Kasumi-1 (cell line): ENCODE results near the gene MACO1.
A peak's percentile ranks its signal among the peaks of the same experiment; 100 is the strongest.
"Not testable (repeated sequence)": the region's sequence is repeated elsewhere in the genome, so short reads cannot be mapped to it uniquely, and the experiment has no call there.

ENCODE experiments used
- DNase-seq, 2 experiments: peaks; one replicate each; lab custom pipeline; 2025; lab: John Stamatoyannopoulos, UW

The MACO1 gene

DNA sequence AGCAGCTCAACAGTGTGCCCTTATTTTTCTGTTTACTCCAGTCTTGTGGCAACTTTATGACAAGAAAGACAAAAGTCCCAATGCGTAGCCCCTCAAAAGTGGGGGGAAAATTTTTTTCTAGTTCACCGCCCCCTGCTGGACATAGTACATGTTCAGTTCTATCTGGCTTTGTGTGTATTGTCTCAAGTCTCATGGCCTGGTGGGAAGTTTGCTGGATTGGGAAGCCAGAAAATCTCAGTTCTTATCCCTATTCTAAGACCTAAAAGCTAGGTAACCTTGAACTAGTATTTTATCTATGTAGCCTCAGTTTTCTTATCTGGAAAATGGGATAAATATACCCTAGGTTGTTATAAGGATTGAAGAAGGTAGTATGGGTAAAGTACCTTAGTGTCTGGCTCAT lies 56.9 kb downstream of the MACO1 start:
- DNase-seq, result peak in 1 of 2 experiments; percentile 8

DNA sequence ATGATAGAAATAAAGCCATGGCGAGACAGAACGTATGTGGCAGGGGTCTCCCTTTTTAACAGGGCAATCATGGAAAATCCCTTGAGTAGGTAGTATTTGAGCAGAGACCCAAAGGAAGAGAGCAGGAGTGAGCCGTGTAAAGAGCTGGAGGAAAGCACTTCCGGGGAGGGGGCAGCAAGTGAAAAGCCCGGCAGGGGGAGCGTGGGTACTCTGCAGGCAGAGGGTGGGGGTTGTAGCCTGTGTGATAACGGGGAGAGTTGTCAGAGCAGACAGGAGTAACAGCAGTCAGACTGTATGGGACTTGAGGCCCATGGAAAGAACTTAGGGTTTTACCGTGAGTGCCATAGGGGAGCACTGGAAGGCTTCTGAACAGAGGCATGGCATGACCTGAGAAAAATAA lies 61.6 kb downstream of the MACO1 start:
- no peak for DNase-seq

DNA sequence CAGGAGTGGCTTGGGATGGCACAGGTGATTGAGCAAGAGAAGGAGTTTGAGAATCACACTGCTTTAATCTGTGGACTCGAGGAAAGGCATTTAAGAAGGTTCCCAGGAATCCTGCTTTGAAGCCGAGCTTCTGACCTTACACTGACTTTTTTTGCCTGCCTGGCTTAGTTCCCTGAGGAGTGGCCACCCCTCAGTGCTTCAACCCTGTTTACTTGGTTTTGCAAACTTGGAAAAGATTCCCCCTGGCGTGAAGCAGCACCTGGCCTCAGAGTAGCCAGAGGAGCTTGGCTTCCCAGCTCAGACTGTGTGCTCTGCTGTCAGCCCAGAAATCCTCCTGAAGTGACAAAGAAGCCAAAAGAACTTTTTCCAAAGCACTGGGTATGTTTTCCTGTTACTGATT lies 64.3 kb downstream of the MACO1 start:
- no peak for DNase-seq

DNA sequence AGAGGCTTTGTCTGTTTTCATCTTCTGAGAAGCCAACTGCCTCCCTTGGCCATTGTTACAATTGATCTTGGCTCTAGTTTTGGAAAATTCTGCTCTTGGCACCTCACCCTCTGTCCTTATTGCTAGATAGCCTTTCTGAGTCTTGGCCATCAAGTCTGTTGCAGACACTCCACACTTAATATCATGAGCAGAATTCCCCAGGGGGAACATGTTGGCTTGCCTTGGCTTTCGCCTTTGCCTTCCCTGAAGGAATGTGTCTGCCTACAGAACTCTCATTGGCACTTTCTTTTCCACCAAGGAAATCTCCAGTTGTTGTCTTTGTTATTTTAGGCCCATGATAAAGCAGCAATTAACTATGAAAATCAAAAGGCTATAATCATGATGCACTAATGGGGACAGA lies 70.0 kb downstream of the MACO1 start:
- no peak for DNase-seq

DNA sequence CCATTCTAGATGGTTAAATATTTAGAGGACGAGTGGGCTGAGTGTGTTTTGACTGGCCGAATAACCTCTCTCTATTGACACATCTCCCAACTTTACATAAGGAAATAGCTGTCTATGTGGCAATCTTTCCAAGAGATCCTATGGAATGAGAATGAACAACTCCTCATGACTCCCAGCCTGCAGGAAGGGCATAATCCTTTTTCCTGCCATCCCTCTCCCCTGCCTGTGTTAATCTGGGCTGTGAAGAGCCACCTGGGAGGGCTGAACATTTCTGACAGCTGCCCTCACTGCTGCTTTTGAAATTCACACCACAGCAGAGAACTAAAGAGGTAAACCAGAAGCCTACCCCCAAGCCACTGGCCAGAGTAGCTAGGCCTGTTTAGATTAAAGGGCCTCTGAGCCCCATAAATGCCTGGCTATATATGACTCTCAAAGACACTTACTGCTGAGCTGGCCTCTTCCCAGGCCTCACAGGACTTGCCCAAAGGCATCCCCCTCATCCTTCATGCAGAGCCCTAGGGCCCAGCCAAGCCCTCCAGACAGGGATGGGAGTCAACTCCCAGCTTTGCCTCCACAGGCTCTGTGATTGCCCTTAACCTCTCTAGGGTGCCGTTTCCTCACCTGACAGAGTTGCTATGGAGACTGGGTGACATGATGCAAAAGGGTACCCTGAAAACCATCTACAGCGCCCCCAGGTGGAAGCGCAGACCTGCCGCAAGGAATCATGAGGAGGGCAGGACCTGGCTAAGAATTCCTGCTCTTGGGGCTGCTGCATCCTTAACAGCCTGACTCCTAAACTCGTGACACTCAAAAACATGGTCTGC lies 70.8 kb downstream of the MACO1 start:
- no peak for DNase-seq

DNA sequence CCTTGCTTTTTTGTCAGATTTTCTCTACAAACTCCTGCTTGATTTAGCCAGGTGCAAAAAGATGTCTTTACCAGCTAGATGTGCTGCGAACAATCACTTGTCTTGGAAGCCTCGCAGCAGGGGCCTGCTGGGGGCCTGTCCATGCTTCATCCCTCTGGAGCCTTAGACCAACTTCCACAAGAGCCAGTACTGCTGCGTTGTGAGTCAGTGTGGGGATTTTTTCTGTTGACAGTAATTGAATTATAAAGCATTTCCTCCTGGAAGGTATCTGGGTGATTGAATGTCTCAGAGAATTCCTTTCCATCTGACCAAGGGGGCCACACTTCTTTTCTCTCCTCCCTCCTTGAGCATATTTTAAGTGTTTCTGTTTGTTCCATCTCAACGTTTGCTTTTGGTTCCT lies 72.3 kb downstream of the MACO1 start:
- DNase-seq, result no peak

DNA sequence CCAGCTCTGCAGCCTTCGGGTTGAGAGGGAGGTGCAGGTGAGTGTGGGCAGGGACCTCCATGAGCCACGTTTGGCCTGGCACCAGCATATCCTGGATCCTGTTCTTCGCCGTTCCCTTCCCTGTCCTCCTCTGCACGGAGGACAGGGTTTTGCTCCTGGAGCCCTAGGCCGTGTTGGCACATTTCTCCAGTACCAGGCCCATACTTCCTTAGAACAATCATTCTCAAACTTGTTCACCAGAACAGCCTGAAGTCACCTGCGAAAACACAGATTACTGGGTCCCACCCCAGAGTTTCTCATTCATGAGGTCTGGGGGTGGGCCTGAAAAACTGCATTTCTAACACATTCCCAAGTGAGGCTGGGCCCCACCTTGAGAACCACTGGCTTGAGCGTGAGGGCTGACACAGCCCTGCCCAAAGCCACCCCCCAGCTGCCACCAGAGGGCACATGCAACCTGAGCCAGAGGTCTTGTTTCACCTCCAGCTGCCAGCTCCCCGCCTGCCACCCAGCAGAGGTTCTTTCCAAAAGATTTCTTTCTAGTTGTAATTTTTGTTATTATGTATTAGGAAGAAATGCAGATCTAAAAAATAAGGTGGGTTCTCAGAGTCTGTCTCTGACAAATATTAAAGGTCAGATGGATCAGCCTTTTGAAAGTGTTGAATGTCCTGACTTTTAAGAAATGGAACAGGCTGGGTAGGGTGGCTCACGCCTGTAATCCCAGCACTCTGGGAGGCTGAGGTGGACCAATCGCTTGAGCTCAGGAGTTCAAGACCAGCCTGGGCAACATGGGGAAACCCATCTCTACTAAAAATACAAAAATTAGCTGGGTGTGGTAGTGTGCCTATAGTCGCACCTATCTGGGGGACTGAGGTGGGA lies 73.1 kb downstream of the MACO1 start:
- peak; percentile 8 to 18 for DNase-seq

DNA sequence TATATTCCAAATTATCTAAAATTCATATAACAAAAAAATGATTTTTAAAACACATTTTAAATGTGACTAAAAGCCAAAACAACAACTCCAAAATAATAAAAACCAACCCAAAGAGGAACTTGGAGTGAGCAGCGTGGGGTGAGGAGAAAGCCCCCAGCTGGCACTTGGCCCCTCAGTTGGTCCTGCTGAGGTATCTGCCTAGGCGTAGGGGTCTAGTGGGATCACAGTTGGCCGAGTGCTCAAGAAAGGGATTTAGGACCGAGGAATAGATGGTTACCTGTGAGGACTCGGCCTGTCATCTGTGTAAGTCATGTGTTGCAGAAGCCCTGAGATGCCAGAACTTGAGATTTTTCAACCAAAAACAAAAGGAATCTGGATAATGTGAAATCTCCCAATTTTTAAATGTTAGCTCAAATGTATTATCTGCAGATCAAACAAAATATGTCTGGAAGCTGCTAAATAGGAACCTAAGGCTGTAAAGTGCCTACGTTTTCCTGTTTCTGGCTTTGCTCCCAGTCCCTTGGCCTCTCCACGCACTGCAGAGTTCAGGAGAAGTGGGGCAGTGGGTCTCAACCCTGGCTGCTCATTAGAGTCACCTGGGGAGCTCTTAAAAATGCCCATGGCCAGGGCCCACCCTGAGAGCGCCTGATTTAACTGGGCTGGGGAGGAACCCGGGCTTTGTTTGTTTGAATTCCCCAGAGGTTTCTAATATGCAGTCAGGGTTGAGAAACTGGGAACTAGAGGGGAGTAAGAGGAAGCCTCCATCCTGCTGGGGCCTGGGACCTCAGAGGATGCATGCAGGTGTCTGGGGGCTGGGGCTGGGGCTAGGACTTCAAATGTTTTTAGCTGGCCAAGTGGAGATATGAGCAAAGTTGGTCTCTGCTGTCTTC lies 74.3 kb downstream of the MACO1 start:
- peak in 1 of 2 experiments; percentile 27 for DNase-seq

DNA sequence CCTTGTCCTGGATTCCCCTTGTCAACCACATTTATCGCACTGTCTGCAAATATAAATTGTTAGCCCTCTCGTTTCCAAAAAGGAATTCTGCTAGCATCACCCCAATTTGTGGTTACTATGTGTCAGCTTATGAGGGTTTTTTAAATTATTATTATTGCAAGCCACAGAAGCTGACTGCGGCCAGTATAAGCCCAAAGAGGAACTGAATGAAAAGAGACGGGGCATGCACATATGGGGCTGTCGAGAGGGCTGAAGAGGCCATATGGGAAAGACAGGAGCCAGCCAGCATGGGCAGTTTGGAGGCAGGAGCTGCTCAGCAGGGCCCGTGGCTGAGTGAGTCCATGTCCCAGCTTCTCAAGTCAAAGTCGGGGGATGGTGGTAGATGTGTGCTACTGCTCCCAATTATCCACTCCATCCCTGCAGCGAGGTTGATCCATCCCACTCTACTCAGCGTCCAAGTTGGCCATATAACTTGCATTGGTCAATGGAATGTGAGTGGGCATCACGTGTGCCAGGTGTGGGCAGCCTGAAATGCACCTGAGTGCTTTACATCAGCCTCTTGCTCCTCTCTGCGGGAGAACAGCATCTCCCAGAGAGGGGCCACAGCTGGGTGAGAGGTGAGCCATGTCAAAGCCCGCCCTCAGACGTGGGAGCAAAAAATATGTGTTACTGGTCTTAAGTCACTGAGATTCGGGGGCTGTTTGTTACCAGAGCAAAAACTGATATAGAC lies 75.1 kb downstream of the MACO1 start:
- peak; percentile 45 to 49 for DNase-seq

DNA sequence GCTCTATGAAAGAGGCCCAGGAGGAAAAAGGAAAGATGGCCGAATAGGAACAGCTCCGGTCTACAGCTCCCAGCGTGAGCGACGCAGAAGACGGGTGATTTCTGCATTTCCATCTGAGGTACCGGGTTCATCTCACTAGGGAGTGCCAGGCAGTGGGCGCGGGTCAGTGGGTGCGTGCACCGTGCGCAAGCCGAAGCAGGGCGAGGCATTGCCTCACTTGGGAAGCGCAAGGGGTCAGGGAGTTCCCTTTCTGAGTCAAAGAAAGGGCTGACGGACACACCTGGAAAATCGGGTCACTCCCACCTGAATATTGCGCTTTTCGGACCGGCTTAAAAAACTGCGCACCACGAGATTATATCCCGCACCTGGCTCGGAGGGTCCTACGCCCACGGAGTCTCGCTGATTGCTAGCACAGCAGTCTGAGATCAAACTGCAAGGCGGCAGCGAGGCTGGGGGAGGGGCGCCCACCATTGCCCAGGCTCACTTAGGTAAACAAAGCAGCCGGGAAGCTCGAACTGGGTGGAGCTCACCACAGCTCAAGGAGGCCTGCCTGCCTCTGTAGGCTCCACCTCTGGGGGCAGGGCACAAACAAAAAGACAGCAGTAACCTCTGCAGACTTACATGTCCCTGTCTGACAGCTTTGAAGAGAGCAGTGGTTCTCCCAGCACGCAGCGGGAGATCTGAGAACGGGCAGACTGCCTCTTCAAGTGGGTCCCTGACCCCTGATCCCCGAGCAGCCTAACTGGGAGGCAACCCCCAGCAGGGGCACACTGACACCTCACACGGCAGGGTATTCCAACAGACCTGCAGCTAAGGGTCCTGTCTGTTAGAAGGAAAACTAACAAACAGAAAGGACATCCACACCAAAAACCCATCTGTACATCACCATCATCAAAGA lies 76.1 kb downstream of the MACO1 start:
- not testable (repeated sequence) for DNase-seq

DNA sequence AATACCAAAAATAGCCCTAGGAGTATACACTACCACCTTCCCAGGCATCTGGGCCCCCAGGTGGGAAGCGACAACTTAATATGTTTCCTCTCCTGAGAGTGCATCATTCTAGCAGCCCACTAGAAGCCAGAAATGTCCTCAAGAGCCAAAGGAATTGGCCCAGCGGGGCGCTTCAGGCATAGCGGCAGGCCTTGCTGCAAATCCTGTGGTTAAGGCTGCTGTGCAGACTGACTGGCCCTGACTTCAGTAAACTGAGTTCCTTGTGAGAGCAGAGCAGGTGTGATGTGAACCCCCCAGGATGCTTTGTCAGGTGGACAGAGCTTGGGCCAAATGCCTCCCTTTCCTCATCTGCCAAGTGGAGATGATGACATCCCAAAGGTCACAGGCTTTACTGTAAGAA lies 83.0 kb downstream of the MACO1 start:
- DNase-seq, result no peak

DNA sequence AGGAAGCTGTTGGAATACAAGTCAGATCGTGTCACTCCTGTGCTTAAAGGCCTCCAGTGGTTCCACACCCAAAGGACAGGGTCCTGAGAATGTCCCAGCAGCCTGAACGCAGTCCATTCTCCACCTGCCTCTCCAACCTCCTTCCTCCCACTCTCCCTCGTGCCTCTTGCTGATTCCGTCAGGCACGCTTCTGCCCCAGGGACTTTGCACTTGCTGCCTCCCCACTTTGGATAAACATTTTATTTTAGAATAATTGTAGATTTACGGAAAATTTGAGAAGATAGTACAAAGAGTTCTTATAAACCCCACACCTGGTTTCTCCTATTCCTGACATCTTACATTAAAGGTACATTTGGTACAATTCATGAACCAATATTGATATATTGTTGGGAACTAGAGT lies 84.3 kb downstream of the MACO1 start:
- no peak for DNase-seq

DNA sequence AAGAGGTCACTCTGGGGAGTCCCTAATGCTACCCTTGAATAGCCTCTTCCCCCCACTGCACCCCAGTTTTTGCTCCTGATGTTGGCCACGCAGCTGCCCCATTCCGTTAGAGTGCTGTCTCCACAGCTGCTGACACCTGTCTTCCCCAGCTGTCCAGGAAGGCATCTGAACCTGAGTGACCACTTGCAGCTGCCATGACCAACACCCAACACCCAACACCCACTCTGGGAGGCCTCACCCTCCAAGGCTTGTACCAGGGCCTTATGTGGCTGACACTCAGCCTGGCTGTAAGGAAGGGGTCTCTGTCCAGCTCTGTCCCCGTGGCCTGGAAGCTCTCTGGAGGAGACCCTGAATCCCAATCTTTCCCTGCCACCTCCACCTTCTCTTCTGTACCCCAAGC lies 86.0 kb downstream of the MACO1 start:
- no peak for DNase-seq

DNA sequence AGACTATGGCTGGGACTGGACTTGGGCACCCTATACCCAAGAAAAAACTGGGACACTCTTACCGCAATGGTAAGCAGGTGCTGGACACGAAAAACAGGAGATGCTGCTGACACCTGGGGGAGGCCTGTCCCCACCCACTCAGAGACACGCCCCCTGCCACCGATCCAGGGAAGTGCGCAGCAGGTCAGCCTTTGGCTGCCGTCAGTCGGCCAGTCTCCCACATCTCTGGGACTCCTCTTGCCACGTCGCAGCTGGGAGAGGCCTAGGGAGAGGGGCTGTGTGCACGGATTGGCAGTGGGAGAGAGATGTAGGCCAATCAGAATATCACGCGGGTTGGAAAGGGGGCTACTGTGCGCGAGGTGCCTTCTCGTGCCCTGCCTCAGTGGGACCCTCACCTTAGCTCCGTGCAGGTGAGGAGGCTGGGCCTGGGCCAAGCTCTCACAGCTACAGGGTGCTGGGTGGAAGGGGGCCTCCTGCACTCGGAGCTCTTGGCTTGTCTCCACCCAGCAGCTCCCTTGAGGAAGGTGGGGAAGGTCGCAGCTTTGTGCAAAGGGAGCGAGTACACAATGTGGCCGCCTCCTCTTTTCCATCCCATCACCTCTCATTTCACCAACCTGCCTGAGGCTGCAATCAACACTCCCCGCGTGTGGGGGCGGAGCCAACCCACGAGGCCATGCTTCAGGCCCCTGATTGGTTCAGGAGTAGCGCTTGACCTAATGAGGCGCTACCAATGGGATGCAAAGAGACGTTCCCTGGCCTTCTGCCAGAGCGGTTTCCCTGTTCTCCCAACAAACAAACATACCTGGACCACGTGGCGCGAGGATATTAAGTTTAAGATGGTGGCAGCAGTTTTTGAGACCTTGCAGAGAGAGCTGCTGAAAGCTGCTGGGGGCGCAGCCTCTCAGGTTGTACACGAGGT lies 87.0 kb downstream of the MACO1 start:
- DNase-seq, result no peak

DNA sequence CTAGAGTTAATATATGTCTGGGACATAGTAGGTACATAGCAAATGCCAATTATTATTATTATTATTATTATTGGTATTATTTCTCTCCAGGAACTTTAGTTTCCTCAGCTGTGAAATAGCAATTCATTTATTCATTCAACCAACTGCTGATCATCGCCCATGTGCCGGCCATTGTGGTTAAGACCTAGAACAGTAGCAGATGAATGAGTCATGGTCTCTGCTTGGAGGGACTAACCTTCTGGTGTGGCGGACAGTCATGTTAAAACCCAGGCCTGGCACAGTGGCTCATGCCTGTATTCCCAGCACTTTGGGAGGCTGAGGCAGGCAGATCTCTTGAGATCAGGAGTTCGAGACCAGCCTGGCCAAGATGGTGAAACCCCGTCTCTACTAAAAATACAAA lies 88.9 kb downstream of the MACO1 start:
- no peak for DNase-seq

DNA sequence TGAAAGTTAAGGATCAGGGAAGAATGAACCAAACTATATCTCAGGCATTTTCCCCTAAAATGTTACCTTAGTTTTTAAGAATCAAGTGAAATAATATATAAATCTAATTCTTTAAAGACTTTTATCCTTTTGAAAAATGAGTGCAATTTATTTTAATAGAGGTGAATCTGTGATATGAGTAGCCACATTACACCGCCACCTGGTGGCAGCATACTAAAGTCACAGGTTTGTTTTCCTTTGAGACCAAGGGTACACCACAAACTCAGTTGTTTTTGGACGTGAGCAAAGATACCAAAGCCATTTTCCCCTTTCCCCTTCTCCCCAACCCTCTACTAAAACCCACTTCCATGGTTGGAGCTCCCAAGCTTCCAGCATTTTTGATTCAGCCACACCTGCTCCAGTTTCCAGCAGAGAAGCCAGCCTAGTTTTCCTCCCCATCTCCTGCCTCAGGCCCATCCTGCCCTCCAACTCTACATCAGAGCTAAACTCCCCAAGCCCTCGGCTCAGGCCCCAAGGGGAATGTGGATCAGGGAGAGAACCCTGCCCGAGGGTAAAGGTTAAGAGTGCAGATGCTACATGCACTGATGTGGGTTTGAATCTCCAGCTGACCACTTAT lies 89.9 kb downstream of the MACO1 start:
- peak; percentile 48 to 77 for DNase-seq

DNA sequence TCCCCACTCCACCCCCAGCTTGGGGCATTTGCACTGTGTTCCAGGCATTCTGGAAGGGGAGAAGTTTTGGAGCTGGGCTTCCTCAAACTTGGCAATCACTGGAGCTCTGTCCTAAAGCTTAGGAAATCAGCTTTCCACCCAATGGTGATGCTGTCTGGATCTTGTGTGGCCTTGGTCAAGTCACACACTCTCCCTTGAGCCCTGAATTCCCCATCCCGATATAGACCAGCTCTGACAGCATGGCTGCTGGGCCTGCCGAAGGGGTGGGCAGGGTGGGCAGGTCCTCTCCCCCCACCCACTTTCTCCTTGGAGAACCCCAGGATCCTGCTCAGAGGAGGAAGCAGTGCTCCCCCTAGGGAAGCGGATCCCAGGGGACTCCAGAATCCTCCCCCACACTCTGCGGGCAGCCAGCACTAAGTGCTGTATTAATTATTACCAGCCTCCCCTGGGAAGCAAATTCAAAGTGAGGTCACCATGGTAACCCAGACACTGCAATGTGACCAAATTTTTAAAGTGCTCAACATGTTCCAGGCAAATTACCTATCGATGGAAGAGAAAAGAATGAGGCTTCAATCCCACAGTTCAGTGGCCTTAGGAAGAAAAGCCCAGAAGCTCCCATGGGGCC lies 91.4 kb downstream of the MACO1 start:
- DNase-seq, result no peak

DNA sequence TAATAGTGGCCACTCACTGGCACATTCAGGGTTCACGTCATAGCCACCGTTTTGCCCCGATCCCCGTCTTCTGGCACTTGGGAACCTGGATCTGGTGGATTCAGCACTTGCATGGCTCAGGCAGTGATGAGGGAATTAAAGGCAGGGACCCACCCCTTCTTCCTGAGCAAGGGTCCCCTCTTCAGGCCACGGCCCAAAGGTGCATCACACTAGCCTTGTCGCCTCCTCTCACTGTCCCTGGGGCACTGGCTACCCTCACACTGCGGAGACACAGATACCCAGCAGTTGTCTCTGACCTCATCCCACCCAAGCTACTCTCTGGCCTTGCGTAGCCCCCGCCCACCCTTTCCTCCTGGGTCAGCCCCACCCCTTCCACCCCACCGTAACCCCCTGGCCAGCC lies 92.8 kb downstream of the MACO1 start:
- peak; percentile 48 to 67 for DNase-seq
